GM12891 (cell line): ENCODE measurements around the gene PDE4A.

Experiments
- POLR2A ChIP-seq: IDR thresholded peaks from 2 replicates; pipeline ENCODE4 v1.6.1; 2011; ENCODE audit warnings: low read depth, low read length, control low read depth
- POLR2AphosphoS5 ChIP-seq: IDR thresholded peaks from 2 replicates; pipeline ENCODE4 v1.6.1; 2011; ENCODE audit warnings: low read depth, low read length, control low read depth
- POU2F2 ChIP-seq: IDR thresholded peaks from 2 replicates; pipeline ENCODE4 v1.6.1; 2011; ENCODE audit warnings: low read depth, mild to moderate bottlenecking, control low read depth, low read length, moderate library complexity
- SPI1 ChIP-seq: IDR thresholded peaks from 2 replicates; pipeline ENCODE4 v1.6.1; 2011; ENCODE audit warnings: low read depth, low read length, control low read depth
- TAF1 ChIP-seq: IDR thresholded peaks from 2 replicates; pipeline ENCODE4 v1.6.1; 2011; ENCODE audit warnings: low read depth, low read length, control low read depth

DNA sequence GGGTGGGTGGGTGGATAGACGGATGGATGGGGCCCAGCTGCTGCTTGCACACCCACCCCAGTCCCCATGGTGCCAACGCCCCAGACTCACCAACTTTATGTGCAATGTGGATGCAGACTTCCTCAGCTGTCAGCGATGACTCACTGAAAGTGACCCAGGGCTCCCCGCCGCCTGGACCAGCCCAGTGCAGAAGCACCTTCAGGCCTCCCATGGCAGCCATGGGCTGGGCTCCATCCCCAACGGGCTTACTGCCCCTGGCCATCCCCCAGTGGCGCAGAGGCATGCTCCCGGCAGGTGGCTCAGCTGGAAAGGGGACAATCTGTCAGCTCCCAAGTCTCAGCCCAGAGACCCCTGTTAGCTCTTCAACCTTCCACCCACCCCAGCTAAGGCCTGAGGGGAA is 42.2 kb upstream of the PDE4A start:
- TF ChIP-seq POLR2A (no peak), SPI1 (no peak), POLR2AphosphoS5 (no peak), POU2F2 (no peak), TAF1 (no peak)
